HG02840 (cell line): ENCODE measurements around the gene ERLIN1.
"Not testable (repeated sequence)": the region's sequence is repeated elsewhere in the genome, so short reads cannot be mapped to it uniquely, and the experiment has no call there.

Source experiments
- ATAC-seq: cut with Tn5 transposase; IDR thresholded peaks from one replicate; pipeline ENCODE4 v1.9.1; 2021; ENCODE audit warnings: mild to moderate bottlenecking, moderate library complexity, moderate number of reproducible peaks; ENCODE audit not compliant: unreplicated experiment, low FRiP score

The ERLIN1 gene

GRCh38 chr10:100141446-100142087 is 44.3 kb downstream of the ERLIN1 start:
- no peak for ATAC-seq

DNA sequence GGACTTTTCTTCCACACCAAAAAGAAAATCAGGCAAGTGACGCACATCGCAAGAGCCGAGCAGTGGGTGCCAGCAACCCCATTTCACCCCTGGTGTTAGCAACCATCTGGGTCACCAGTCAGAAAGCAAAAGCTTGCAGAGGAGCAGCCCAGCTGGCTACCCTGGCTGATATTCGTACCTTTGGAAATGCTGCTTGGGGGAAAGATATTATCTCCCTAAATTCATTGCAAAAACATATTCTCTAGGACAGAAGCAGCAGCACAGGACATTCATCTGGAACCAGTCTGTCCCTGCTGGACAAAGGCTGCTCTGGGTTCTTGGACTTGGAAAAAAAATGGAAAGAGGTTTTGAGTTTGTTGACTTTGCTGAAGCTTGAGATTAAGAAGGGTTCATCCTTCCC is 45.8 kb downstream of the ERLIN1 start:
- no peak for ATAC-seq

GRCh38 chr10:100138921-100139496 is 46.8 kb downstream of the ERLIN1 start:
- no peak for ATAC-seq

- no peak for ATAC-seq
Measured at GRCh38 chr10:100135486-100135885, 50.3 kb downstream of the ERLIN1 start.

- ATAC-seq = no peak
Measured at GRCh38 chr10:100133801-100134200, 52.0 kb downstream of the ERLIN1 start.

GRCh38 chr10:100132427-100132826 is 53.4 kb downstream of the ERLIN1 start:
- no peak for ATAC-seq

DNA sequence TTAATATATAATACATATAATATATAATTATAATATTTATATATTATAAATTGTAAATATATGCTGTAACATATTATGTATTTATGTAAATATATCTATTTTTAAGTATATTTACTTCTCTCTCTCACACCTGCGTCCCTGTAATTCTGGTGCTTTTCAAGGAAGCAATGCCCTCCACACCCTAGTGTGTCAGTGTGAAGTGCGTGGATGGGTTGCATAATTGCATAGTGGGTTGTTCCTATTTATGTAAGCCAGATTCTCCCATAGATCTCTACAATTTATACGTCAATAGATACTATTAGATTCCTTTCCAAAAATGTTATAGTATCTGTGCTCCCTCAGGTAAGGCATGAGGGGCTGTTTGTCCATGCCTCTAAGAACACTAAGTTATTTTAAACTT is 54.3 kb downstream of the ERLIN1 start:
- ATAC-seq = no peak

DNA sequence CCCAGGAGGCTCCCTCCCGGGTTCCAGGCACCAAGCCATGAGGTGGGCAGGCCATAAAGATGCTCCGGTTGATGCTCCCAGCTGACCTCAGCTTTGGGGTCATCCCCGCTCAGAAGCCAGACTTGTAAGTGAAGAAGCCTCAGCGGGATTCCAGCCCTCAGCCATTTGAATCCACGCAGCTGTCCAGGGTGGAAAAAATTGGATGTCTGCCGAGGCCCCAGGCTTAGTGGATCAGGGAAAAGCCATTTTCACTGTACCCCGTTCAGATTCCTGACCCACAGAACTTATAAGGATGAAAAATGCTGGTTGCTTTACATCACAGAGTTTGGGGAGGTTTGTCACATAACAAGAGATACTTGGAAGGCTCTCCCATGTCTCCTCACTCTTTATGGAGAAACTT is 55.0 kb downstream of the ERLIN1 start:
- ATAC-seq = no peak

GRCh38 chr10:100129424-100129823 is 56.4 kb downstream of the ERLIN1 start:
- ATAC-seq = no peak

DNA sequence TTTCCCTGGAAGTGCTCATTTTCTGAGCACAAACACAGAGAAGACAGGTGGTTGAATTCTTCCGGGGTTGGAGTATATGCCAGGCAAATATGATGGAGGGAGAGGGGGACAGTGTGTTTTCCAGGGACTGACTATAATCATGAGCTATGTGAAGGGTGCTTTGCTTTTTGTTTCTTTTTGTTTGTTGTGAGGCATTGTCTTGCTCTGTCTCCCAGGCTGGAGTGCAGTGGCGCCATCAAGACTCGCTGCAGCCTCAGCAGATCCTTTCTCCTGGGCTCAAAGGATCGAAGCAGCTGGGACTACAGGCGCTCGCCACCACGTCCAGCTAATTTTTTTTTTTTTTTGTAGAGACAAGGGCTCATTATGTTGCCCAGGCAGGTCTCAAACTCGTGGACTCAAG is 56.9 kb downstream of the ERLIN1 start:
- ATAC-seq = no peak

GRCh38 chr10:100125335-100125734 is 60.5 kb downstream of the ERLIN1 start:
- ATAC-seq = not testable (repeated sequence)

DNA sequence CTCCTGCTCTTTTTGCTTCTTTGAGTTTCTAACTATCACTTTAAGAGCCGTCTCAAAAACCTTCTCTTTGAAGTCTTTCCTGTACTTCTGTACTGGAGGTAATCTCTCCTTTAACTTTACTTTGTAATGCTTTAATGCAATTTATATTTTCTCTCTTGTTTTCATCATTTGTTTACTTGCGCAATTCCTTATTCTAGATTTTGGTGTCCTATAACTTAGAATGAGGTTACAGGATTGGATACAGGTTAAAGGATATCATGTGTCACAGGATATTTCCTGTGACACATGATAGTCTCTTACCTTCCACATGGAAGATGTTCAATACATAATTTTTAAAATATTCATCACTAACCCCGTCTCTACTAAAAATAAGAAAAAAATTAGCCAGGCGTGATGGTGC is 61.7 kb downstream of the ERLIN1 start:
- no peak for ATAC-seq

DNA sequence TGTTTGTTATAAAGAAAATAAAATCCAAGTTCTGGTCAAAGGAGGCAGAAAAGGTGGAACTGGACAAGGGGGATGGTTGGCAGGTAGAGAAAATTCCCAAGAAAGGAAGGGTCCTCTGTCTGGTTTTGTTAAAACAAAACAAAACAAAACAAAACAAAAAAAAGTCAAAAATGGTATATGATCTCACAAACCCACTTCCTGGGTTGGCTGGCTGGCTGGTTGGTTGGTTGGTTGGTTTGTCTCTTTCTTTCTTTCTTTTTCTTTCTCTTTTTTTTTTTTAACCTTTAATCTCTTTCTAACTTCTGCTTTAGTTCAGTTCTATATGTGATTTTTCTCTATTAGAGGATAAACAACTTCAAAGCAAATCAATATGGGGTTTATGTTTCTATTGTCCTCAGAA is 63.0 kb downstream of the ERLIN1 start:
- ATAC-seq = no peak

DNA sequence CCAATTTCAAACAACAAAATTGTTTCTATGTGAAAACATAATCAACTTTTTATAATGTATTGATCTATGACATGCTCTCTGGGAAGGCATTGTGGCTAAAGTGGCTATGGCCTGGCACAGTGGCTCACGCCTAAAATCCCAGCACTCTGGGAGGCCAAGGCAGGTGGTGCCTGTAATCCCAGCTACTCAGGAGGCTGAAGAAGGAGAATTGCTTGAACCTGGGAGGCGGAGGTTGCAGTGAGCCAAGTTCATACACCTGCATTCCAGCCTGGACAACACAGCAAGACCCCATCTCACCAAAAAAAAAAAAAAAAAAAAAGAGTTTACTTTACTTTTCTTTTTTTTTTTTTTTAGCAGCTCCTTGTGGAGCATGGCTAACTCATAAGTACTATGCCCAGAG is 65.3 kb downstream of the ERLIN1 start:
- no peak for ATAC-seq

- no peak for ATAC-seq
Measured at GRCh38 chr10:100119726-100120125, 66.1 kb downstream of the ERLIN1 start.

- ATAC-seq = no peak
Measured at GRCh38 chr10:100114976-100115770, 70.7 kb downstream of the ERLIN1 start.

GRCh38 chr10:100114460-100114859 is 71.4 kb downstream of the ERLIN1 start:
- no peak for ATAC-seq

DNA sequence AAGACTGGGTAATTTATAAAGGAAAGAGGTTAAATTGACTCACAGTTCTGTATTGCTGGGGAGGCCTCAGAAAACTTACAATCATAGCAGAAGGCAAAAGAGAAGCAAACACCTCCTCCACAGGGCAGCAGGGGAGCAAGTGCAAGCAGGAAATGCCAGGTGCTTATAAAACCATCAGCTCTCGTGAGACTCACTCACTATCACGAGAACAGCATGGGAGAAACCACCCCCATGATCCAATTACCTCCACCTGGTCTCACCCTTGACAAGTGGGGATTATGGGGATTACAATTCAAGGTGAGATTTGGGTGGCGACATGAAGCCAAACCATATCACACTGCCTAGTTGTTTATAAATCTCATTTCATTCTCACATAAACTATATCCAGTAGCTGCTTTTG is 76.2 kb downstream of the ERLIN1 start:
- ATAC-seq = no peak

- ATAC-seq = no peak
Measured at GRCh38 chr10:100106865-100107264, 79.0 kb downstream of the ERLIN1 start.

DNA sequence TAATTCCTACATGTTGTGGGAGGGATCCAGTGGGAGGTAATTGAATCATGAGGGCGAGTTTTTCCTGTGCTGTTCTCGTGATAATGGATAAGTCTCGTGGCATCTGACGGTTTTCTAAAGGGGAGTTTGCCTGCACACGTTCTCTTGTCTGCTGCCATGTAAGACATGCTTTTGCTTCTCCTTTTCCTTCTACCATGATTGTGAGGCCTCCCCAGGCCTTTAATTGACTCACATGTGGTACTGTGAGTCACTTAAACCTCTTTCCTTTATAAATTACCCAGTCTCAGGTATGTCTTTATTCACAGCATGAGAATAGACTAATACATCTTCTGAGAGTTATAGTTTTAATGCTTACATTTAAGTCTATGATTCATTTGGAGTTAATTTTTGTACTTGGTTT is 81.5 kb downstream of the ERLIN1 start:
- ATAC-seq = no peak

GRCh38 chr10:100103581-100103980 is 82.2 kb downstream of the ERLIN1 start:
- no peak for ATAC-seq
